ENCODE measurements around the gene TSHZ2.
"Not testable (repeated sequence)": the region's sequence is repeated elsewhere in the genome, so short reads cannot be mapped to it uniquely, and the experiment has no call there.

TSHZ2 gene

GRCh38 chr20:53087037-53087777 is 115.0 kb downstream of the TSHZ2 start:
- DNase-seq = no peak

DNA sequence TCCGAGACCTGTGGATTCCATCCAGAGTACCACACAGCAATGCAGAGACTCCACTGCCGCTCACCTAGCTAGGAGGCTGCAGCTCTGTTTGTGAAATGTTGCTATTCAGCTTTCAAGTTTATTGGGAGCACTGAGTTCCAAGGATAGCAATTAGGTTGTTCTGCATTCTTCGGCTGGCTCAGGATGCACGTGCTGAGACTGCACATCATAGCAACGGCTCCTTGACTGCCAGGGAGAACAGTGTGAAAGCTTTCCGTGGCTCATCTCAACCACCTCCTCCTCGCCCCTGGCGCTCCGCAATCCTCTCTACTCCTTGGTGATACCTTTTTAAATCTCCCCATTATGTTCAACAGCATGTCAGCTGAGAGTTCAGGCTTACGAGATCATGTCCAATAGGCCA is 116.6 kb downstream of the TSHZ2 start:
- no peak for DNase-seq

DNA sequence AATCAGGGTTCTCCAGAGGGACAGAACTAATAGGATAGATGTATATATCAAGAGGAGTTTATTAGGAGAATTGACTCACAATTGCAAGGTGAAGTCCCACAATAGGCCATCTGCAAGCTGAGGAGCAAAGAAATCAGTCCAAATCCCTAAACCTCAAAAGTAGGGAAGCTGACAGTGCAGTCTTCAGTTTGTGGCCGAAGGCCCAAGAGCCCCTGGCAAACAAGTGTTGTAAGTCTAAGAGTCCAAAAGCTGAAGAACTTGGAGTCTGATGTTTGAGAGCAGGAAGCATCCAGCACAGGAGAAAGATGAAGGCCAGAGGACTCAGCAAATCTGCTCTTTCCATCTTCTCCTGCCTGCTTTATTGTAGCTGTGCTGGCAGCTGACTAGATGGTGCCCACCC is 117.7 kb downstream of the TSHZ2 start:
- not testable (repeated sequence) for DNase-seq

DNA sequence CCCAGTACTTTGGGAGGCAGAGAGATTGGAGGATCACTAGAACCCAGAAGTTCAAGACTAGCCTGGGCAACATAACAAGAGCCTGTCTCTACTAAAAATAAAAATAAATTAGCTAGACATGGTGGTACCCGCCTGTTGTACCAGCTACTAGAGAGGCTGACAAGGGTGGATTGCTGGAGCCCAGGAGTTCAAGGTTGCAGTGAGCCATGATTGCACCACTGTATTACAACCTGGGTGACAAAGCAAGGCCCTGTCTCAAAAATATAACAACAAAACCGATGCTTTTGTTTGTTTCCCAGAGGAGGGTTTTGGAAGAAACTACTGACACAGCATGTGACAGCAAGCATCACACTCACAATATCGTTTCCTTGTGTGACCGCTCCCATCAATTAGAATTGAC is 119.6 kb downstream of the TSHZ2 start:
- no peak for DNase-seq

DNA sequence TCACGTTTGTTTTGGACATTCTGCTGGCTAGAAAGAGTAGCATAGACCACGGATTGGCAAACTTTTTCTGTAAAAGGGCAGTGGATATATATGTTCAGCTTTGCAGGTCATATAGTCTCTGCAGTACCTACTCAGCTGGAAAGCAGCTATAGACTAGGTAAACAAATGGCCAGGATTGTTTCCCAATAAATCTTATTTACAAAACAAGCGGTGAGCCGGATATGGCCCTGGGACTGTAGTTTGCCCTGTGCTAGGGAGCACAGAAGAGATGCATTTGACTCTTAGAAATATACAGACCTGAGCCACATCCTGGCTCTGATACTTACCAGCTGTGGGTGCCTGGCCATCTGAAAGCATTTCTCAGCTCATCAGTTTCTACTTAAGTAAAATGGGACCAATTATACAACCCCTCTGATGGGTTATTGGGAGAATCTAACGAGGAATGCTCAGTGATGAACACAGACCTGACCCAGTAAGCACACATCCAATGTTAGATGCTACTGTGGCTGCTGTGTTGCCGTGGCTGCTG is 120.7 kb downstream of the TSHZ2 start:
- no peak for DNase-seq

- DNase-seq = no peak
Observed at GRCh38 chr20:53097371-53097770, 125.2 kb downstream of the TSHZ2 start.

- DNase-seq = no peak
Observed at GRCh38 chr20:53097791-53098190, 125.6 kb downstream of the TSHZ2 start.

DNA sequence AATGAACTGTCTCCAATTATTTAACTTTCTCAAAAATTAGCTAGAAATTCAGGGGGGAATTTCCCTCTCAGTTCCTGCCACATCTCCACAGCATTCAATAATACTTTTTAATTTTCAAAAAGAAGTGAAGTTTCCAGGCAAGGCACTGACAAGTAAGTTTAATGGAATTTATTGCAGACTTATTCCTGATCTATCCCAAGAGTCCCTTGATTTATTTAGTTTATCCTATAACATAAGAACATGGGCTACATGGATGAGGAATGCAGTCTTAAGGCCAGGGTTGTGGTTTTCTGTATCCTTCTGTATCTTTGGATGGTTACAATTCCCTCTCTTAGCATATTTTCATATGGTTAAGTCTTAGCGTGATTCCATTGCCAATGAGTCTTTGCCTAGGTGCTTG is 126.5 kb downstream of the TSHZ2 start:
- no peak for DNase-seq

DNA sequence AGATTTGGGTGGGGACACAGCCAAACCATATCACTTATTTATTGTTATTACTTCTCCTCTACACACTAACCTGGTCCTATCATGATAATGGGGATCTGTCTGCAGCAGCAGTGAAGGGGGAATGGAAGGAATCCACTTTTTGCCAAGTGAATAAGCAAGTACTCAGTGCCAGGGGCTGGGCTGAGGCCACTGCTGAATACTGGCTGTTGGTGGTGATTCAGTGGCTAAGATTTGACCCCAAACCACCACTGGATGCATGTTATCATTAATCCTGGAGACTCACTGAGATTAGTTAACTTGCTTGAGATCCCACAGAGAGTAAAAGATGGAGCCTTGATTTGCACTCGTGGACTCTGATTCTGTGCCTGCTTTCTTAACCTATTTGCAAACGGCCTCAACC is 127.7 kb downstream of the TSHZ2 start:
- no peak for DNase-seq

DNA sequence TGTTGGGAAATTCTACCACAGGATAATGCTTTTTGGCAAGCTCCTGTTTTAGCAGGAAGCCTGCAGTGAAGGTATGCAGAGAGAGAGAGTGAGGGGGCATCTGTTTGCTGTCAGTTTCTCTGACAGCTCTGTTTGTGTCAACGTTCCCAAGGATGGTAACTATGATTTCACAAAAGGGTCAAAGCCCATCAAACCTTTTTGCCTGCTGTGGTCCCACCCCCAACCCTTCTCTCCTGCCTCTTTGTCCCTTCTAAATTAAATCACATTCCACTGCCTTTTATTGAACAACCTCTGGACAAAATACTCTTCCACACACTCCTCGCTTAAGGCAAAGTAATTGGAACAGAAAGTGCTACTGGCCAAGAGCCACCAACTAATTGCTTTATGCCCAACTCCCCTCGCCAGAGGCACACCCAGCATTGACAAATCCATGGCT is 128.3 kb downstream of the TSHZ2 start:
- DNase-seq = no peak

DNA sequence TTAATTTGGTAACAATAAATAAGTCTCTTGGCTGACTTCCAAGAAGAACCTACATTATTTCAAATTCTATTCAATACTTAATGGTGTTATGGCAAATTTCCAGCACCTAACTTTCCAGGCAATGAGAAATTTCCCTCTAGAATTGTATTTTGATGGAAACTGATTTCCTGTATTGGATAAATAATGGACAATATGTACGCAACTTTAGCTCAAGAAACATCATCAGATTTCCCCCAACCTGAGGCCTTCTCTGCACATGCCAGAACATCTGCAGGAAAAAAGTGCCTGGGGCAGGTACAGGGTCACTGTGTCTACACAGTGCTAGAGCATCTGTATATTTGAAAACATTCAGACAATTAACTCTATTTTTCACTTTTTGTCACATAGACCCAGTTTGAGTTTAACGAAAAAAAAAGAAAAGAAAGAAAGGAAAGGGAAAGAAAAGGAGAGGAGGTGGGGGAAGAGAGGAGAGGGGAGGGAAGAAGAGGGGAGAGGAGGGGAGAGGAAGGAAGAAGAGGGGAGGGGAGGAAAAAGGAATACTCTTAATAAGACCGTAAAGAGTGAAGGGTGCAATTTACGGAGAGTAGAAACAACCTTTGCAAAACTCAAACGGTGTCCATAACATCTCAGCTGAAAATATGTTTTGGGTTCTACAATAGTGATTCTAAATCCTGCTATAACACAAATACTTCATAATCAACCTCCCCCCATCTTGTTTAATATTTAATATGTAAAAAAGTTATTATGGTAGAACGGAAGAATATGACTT is 130.0 kb downstream of the TSHZ2 start:
- DNase-seq = no peak

- DNase-seq = no peak
Observed at GRCh38 chr20:53103124-53103523, 131.0 kb downstream of the TSHZ2 start.

- DNase-seq = no peak
Observed at GRCh38 chr20:53104884-53105283, 132.7 kb downstream of the TSHZ2 start.

GRCh38 chr20:53116733-53117132 is 144.6 kb downstream of the TSHZ2 start:
- DNase-seq = no peak

DNA sequence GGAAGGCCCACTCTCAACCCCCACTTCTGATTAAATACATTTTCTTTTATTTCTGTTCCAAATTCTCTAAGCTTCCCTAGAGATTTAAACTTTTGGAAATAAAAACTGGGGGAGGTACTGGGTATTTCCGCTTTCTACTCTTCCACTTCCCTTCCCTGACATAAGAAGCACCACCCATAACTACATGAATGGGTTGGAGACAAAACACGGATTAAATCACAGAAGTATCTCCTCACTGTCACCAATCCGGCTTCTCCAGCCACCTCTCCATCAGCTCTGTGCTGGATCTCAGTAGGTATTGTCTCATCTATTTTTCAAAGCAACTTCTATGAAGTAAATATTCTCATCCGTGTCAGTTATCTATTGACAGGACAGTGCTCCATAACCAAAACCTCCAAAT is 150.7 kb downstream of the TSHZ2 start:
- DNase-seq = no peak

DNA sequence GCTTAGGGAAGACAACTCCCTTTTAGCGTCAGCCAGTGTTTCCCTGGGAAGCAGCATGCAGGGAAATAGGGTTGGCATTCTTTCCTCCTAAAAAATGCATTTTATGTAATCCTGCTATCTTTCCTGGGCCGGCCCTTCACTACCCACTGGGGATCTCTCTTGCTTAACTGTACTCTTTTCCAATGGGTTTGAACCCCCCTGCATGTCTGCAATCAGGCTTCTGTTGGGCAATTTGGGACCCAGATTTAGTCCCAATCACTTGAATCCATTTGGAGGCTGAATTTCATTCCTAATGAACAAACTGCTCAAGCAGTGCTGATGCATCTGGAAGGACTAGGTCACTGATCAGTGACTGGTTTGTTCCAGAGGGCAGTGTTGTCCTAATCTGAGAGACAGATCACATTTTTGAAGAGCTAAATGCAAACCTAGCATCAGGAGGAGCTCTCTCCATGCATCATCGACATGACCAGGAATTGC is 152.0 kb downstream of the TSHZ2 start:
- no peak for DNase-seq

DNA sequence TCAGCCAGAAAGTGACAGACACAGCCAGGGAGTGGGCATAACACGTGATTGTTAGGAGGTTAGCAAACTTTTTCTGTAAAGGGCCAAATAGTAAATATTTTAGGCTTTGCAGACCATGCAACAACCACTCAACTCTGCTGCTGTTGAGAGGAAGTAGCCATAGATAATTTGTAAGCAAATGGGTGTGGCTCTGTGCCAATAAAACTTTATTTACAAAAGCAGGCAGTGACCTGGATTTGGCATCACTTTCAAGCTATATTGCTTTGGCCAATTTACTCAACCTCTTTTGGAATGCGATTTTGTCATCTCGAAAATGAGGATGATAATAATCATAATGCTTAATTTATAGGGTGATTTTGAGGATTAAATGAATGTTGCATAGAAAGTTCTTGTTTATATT is 152.6 kb downstream of the TSHZ2 start:
- no peak for DNase-seq

DNA sequence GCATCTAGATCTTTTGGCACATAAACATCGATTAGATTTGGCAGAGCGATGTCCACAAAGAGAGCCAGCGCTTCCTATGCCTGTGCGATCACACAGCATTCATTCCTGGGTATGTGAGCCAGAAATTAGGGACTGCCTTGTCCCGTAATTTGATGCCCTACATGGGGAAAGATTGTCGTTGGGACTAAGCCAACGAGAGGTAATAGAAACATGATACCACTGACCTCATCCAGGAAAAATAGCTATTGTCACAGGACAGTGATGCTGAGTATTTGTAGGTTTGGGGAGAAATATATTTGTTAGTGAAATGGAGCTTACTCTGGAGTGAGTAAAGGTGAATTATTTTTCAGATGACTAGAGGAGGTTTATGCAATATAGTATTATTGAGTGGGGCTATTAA is 154.0 kb downstream of the TSHZ2 start:
- no peak for DNase-seq

GRCh38 chr20:53127027-53127426 is 154.9 kb downstream of the TSHZ2 start:
- DNase-seq = no peak

DNA sequence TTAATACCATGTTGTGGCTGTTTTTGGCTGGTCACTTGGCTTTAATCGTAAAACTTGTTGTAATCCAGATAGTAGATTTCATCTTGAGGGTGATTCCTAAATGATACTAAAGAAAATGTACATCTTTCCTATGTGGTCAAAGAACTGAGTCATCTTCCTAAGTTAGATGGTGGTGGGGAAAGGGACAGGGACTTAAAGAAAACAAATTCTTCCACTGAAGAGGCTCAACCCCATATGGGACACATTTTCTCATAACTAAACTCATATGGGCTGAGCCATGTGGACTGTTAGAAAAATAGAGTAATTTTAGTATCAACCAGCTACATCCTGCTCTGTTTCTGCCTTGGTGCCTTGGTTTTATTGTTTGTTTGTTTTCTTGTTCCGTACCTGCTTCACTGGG is 155.8 kb downstream of the TSHZ2 start:
- DNase-seq = no peak

GRCh38 chr20:53129563-53129962 is 157.4 kb downstream of the TSHZ2 start:
- no peak for DNase-seq

- DNase-seq = no peak
Observed at GRCh38 chr20:53130795-53131194, 158.6 kb downstream of the TSHZ2 start.

- DNase-seq = no peak
Observed at GRCh38 chr20:53133125-53133524, 161.0 kb downstream of the TSHZ2 start.

DNA sequence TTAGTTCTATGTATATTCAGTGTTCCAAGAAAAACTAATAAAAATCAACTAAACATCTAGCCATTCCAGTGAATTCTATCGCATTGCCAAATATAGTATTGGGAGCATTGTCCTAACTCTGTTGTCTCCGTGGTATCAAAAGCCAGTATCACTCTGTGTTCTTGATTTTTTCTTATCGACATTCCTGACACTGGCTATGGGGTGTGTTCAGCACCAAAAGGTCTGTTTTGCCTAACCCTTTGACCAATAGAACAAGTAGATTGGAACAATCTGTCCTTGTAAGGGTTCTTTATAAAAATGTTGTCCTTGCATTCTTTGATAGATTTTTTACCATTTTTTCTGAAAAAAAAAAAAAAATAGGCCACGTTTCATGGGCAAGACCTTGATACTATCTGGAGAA is 161.5 kb downstream of the TSHZ2 start:
- DNase-seq = no peak

Data from retina (tissue), 1 donor.